GM12873 (cell line): Measurements from ENCODE around the gene ELF1.

ENCODE experiments used
- CTCF ChIP-seq: IDR thresholded peaks from 2 replicates; pipeline ENCODE4 v1.5.1; 2012; ENCODE audit warnings: low read depth, mild to moderate bottlenecking, moderate library complexity, low read length, control low read depth; ENCODE audit not compliant: insufficient read depth; ENCODE audit errors: missing control alignments

Gene ELF1

GRCh38 chr13:40908546-40908945 is 110.6 kb downstream of the ELF1 start:
- TF ChIP-seq CTCF: no peak

GRCh38 chr13:40897053-40897452 is 122.1 kb downstream of the ELF1 start:
- TF ChIP-seq CTCF: no peak

GRCh38 chr13:40895227-40896184 is 123.6 kb downstream of the ELF1 start:
- no peak for TF ChIP-seq CTCF

GRCh38 chr13:40886017-40886416 is 133.1 kb downstream of the ELF1 start:
- no peak for TF ChIP-seq CTCF
